ENCODE results near the gene MRTFB. TPM values are rescaled to one million over a fixed set of nuclear protein-coding genes. Genes with fewer than 3 reads are reported as not detected.
A peak's percentile ranks its signal among the peaks of the same experiment; 100 is the strongest.

MRTFB gene
- total and polyA plus RNA-seq, 2 experiments from 2014 or later, result 13.9 to 22.2 TPM

DNA sequence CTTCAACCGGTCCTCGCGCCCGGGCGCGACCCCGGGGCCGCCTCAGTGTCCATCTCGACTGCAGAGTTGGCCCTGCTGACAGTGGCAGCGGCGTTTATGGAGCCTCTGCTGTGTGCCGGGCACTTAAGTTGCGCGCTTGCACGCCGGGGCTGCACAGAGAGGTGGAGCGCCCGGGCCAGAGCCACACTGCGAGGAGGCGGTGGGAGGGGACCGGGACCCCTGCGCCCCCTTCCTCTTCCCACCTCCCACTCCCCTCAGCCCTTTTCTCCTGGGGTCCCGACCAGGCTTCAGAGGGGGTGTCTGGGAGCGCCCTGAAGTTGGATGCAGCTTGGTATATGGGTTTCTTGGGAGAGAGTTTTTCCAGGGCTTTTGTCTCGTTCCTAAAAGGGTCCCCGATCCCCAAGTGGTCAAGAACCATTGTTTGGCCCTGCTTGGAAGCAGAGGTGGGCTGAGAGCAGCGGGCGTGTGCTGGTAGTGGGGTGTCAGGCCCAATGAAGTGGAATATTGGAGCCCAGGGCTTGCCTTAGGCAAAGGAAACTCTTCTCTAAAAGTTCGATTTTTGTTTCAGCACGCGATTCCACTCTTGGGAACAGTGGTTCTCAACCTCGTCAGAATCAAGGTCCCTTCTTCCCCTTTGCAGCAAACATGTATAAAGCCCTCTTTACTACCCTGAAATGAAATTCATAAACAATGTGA lies 605 bp downstream of the MRTFB start:
- Histone ChIP-seq H3K36me3 (ENCODE audit: insufficient read depth) (no peaks in the 10 kb centered on the region), H3K27me3 (ENCODE audit: insufficient read depth) (no peaks in the 10 kb centered on the region), H3K9me2 (ENCODE audit: insufficient read depth) (no peaks in the 10 kb centered on the region), H3K4me2 (peak overlapping the region; percentile 98), H3K4me1 (ENCODE audit: insufficient read depth) (peaks cover 14% of the 10 kb centered on the region), H3K4me3 (peak overlapping the region; percentile 95), H3K27ac (ENCODE audit: low read depth) (peak overlapping the region; percentile 84), H3F3A (replicated peaks; ENCODE audit: low read depth) (0 out of 2 replicates have a peak, but pooled peaks cover 7% of the 10 kb centered on the region), H2AFZ (peak overlapping the region; percentile 96), H4K20me1 (replicated peaks; ENCODE audit: insufficient read depth) (peaks cover 17% of the 10 kb centered on the region), H3K79me2 (replicated peaks; ENCODE audit: insufficient read depth) (peaks cover 51% of the 10 kb centered on the region)
- no peaks in the 10 kb centered on the region for H3K9me3 Mint-ChIP-seq
- peak overlapping the region; percentile 86 for H3K27ac Mint-ChIP-seq
- no peaks in the 10 kb centered on the region for H3K36me3 Mint-ChIP-seq (ENCODE audit: low read depth)
- TF ChIP-seq POLR2AphosphoS5 (IDR thresholded peaks at IDR 0.05; ENCODE audit: low read depth), result no peak
- TF ChIP-seq EZH2 (IDR thresholded peaks at IDR 0.05; ENCODE audit: low read depth, unreplicated experiment), result no peak
- no peak for TF ChIP-seq NANOG (IDR thresholded peaks at IDR 0.05; ENCODE audit: borderline replicate concordance)
- no peak for TF ChIP-seq ZNF331 (CRISPR knock-in tag; IDR thresholded peaks at IDR 0.05; ENCODE audit: low read depth)
- no peak for TF ChIP-seq JUNB (IDR thresholded peaks at IDR 0.05; ENCODE audit: unreplicated experiment)
- TF ChIP-seq, protein P1, sequence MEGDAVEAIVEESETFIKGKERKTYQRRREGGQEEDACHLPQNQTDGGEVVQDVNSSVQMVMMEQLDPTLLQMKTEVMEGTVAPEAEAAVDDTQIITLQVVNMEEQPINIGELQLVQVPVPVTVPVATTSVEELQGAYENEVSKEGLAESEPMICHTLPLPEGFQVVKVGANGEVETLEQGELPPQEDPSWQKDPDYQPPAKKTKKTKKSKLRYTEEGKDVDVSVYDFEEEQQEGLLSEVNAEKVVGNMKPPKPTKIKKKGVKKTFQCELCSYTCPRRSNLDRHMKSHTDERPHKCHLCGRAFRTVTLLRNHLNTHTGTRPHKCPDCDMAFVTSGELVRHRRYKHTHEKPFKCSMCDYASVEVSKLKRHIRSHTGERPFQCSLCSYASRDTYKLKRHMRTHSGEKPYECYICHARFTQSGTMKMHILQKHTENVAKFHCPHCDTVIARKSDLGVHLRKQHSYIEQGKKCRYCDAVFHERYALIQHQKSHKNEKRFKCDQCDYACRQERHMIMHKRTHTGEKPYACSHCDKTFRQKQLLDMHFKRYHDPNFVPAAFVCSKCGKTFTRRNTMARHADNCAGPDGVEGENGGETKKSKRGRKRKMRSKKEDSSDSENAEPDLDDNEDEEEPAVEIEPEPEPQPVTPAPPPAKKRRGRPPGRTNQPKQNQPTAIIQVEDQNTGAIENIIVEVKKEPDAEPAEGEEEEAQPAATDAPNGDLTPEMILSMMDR (conservative IDR thresholded peaks at IDR 0.05; ENCODE audit: low read depth in 2 of 2), result no peak
- no peak for TF ChIP-seq ZNF114 (CRISPR knock-in tag; IDR thresholded peaks at IDR 0.05)
- TF ChIP-seq, protein P2, sequence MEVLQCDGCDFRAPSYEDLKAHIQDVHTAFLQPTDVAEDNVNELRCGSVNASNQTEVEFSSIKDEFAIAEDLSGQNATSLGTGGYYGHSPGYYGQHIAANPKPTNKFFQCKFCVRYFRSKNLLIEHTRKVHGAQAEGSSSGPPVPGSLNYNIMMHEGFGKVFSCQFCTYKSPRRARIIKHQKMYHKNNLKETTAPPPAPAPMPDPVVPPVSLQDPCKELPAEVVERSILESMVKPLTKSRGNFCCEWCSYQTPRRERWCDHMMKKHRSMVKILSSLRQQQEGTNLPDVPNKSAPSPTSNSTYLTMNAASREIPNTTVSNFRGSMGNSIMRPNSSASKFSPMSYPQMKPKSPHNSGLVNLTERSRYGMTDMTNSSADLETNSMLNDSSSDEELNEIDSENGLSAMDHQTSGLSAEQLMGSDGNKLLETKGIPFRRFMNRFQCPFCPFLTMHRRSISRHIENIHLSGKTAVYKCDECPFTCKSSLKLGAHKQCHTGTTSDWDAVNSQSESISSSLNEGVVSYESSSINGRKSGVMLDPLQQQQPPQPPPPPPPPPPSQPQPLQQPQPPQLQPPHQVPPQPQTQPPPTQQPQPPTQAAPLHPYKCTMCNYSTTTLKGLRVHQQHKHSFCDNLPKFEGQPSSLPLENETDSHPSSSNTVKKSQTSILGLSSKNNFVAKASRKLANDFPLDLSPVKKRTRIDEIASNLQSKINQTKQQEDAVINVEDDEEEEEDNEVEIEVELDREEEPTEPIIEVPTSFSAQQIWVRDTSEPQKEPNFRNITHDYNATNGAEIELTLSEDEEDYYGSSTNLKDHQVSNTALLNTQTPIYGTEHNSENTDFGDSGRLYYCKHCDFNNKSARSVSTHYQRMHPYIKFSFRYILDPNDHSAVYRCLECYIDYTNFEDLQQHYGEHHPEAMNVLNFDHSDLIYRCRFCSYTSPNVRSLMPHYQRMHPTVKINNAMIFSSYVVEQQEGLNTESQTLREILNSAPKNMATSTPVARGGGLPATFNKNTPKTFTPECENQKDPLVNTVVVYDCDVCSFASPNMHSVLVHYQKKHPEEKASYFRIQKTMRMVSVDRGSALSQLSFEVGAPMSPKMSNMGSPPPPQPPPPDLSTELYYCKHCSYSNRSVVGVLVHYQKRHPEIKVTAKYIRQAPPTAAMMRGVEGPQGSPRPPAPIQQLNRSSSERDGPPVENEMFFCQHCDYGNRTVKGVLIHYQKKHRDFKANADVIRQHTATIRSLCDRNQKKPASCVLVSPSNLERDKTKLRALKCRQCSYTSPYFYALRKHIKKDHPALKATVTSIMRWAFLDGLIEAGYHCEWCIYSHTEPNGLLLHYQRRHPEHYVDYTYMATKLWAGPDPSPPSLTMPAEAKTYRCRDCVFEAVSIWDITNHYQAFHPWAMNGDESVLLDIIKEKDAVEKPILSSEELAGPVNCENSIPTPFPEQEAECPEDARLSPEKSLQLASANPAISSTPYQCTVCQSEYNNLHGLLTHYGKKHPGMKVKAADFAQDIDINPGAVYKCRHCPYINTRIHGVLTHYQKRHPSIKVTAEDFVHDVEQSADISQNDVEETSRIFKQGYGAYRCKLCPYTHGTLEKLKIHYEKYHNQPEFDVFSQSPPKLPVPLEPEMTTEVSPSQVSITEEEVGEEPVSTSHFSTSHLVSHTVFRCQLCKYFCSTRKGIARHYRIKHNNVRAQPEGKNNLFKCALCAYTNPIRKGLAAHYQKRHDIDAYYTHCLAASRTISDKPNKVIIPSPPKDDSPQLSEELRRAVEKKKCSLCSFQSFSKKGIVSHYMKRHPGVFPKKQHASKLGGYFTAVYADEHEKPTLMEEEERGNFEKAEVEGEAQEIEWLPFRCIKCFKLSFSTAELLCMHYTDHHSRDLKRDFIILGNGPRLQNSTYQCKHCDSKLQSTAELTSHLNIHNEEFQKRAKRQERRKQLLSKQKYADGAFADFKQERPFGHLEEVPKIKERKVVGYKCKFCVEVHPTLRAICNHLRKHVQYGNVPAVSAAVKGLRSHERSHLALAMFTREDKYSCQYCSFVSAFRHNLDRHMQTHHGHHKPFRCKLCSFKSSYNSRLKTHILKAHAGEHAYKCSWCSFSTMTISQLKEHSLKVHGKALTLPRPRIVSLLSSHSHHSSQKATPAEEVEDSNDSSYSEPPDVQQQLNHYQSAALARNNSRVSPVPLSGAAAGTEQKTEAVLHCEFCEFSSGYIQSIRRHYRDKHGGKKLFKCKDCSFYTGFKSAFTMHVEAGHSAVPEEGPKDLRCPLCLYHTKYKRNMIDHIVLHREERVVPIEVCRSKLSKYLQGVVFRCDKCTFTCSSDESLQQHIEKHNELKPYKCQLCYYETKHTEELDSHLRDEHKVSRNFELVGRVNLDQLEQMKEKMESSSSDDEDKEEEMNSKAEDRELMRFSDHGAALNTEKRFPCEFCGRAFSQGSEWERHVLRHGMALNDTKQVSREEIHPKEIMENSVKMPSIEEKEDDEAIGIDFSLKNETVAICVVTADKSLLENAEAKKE (CRISPR knock-in tag; IDR thresholded peaks at IDR 0.05), result no peak
- TF ChIP-seq CREB1 (CRISPR knock-in tag; IDR thresholded peaks at IDR 0.05; ENCODE audit: low read depth), result no peak
- TF ChIP-seq, protein P3, sequence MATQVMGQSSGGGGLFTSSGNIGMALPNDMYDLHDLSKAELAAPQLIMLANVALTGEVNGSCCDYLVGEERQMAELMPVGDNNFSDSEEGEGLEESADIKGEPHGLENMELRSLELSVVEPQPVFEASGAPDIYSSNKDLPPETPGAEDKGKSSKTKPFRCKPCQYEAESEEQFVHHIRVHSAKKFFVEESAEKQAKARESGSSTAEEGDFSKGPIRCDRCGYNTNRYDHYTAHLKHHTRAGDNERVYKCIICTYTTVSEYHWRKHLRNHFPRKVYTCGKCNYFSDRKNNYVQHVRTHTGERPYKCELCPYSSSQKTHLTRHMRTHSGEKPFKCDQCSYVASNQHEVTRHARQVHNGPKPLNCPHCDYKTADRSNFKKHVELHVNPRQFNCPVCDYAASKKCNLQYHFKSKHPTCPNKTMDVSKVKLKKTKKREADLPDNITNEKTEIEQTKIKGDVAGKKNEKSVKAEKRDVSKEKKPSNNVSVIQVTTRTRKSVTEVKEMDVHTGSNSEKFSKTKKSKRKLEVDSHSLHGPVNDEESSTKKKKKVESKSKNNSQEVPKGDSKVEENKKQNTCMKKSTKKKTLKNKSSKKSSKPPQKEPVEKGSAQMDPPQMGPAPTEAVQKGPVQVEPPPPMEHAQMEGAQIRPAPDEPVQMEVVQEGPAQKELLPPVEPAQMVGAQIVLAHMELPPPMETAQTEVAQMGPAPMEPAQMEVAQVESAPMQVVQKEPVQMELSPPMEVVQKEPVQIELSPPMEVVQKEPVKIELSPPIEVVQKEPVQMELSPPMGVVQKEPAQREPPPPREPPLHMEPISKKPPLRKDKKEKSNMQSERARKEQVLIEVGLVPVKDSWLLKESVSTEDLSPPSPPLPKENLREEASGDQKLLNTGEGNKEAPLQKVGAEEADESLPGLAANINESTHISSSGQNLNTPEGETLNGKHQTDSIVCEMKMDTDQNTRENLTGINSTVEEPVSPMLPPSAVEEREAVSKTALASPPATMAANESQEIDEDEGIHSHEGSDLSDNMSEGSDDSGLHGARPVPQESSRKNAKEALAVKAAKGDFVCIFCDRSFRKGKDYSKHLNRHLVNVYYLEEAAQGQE (IDR thresholded peaks at IDR 0.05; ENCODE audit: unreplicated experiment), result no peak
- no peak for TF ChIP-seq STAT1 (IDR thresholded peaks at IDR 0.05; ENCODE audit: unreplicated experiment)
- no peak for TF ChIP-seq EZH2phosphoT487 (IDR thresholded peaks at IDR 0.05; ENCODE audit: unreplicated experiment)
- TF ChIP-seq, protein P4, sequence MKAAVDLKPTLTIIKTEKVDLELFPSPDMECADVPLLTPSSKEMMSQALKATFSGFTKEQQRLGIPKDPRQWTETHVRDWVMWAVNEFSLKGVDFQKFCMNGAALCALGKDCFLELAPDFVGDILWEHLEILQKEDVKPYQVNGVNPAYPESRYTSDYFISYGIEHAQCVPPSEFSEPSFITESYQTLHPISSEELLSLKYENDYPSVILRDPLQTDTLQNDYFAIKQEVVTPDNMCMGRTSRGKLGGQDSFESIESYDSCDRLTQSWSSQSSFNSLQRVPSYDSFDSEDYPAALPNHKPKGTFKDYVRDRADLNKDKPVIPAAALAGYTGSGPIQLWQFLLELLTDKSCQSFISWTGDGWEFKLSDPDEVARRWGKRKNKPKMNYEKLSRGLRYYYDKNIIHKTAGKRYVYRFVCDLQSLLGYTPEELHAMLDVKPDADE (IDR thresholded peaks at IDR 0.05), result no peak
- peak overlapping the region; percentile 87 for H3K4me3 Mint-ChIP-seq
- peaks cover 22% of the 10 kb centered on the region for H3K4me1 Mint-ChIP-seq
- ATAC-seq (peak; percentile 65), DNase-seq (ENCODE audit: low spot score) (peak; percentile 41)
- peaks cover 7% of the 10 kb centered on the region for H3K27me3 Mint-ChIP-seq (ENCODE audit: insufficient read depth, low read depth, poor library complexity)
